GM12875 (cell line): ENCODE data around the gene VEGFD.

Experiments used
- H3K4me3 ChIP-seq: one replicate; pipeline ENCODE4 v1.5.1; 2011; ENCODE audit warnings: low read depth, low read length, control low read depth
- CTCF ChIP-seq: IDR thresholded peaks from 2 replicates; pipeline ENCODE4 v1.5.1; 2011; ENCODE audit warnings: low read depth, mild to moderate bottlenecking, control low read depth, inconsistent platforms, low read length, moderate library complexity, borderline replicate concordance; ENCODE audit not compliant: insufficient read depth

Gene VEGFD

GRCh38 chrX:15345976-15346375, 38.2 kb downstream of the VEGFD start:
- no peak for TF ChIP-seq CTCF
- no peak overlapping the region for H3K4me3 ChIP-seq

GRCh38 chrX:15344106-15344505, 40.1 kb downstream of the VEGFD start:
- H3K4me3 ChIP-seq, result no peak overlapping the region
- no peak for TF ChIP-seq CTCF

DNA sequence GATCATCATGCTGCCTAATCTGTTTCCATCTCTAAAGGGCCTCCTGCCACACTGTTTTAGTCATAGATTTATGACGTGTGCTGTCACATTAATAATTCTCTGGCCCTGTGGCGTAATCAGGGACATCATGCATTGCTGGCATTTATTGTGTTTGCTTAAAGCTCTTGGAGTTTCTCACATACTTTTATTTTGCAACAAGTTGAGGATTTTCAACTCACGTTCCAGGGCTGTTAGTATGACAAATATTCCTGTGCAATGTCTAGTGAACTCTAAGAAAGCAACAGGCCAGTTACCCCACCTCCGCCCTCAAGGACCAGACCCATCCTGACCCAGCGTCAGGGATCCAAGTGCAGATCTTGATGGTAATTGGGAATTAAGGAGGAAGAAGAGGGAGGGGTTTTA, 41.1 kb downstream of the VEGFD start:
- TF ChIP-seq CTCF, result no peak

GRCh38 chrX:15340867-15341266, 43.3 kb downstream of the VEGFD start:
- TF ChIP-seq CTCF, result no peak

More for the DNA sequence above, 41.1 kb downstream of the VEGFD start:
- H3K4me3 ChIP-seq, result no peak overlapping the region

GRCh38 chrX:15336023-15336413, 48.2 kb downstream of the VEGFD start:
- peak overlapping the region; percentile 8 for H3K4me3 ChIP-seq
- TF ChIP-seq CTCF, result no peak

More at GRCh38 chrX:15340867-15341266, 43.3 kb downstream of the VEGFD start:
- no peak overlapping the region for H3K4me3 ChIP-seq

GRCh38 chrX:15335135-15336022, 48.8 kb downstream of the VEGFD start, which contains the start of gene PIGA:
TSS of gene PIGA (minus strand) at chrX:15335523. CDS start at chrX:15331930, 3,593 bp downstream.
- peak within 1 kb of the TSS; percentile 74 for H3K4me3 ChIP-seq
- no peak for TF ChIP-seq CTCF

DNA sequence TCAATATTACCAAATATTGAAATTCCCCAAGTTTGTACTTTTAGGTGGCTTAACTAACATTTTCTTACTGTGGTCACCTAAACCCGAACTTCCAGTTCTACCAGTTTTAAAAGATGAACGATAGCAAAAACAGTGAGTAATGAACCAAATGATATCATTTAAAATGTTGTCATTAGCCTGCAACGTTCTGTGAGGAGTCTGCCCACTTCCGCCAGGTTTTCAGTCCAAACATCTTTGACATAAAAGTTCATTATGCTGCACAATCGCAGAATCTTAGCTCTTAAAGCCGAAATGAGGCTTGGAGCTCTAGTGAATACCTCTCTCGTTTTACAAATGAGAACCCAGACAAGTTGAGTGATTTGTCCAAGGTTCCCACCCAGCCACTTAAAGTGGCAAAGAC, 49.7 kb downstream of the VEGFD start:
- no peak for TF ChIP-seq CTCF

More for the DNA sequence above, 49.7 kb downstream of the VEGFD start:
- peak overlapping the region; percentile 74 for H3K4me3 ChIP-seq
